Measurements from ENCODE around the gene SMC1A. TPM values are rescaled to one million over a fixed set of nuclear protein-coding genes. Genes with fewer than 3 reads are reported as not detected.
"Not testable (repeated sequence)": the region's sequence is repeated elsewhere in the genome, so short reads cannot be mapped to it uniquely, and the experiment has no call there.

Gene SMC1A
- total RNA-seq (10 to 100 TPM; 59.1 to 70.4 TPM), polyA plus RNA-seq (10 to 100 TPM; 17.1 to 80.5 TPM)

DNA sequence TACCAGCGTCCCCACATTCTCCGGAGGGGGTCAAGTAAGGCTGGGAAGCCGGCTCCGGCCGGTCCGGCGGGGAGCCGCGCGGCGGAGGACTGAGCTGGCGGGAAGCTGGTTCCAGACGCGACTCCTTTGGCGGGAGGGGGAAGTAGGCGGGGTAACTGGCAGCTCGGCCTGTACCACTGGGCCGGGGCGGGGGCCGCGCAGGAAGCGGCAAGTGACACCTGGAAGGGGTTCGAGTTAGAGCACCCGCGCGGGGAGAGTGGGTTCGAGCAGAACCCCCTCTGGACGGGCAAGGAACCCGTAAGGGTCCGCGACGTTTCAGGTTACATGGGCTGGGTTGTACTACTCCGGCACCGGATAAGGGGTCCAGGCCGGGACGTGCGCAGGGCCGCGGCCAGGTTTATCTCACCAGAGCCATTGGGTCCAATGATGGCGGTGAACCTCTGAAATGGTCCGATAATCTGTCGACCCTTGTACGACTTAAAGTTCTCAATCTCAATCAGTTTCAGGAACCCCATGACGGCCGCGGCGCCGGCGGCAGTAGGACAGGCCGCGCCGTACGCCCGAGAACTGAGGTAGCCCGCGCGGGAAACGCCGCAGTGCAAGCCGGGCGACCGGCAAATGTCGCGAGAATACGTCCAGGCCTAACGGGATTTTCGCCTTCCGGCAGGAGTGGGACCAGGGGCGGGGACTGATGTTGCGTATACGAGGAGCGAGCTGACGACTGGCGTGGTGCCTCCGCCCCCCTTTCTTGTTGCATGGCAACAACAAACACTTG lies at the start of gene SMC1A:
SMC1A (minus strand) TSS at position 569 of the 775 bp plus-strand sequence; CDS start at position 515, 54 bp downstream.
- H3K4me1 ChIP-seq (ENCODE audit: insufficient read depth, low read length), result peaks cover 27% of the 10 kb centered on the region
- Mint-ChIP-seq H3K36me3 (peaks cover 0 to 9% of the 10 kb centered on the region in 2 donors), H3K9me3 (no peaks in the 10 kb centered on the region), H3K4me1 (peaks cover 21 to 45% (median 32%) of the 10 kb centered on the region in 4 donors), H3K27me3 (no peaks in the 10 kb centered on the region), H3K27ac (peak within 1 kb of the TSS; percentile 92 to 100 (median 99)), H3K4me3 (peak within 1 kb of the TSS; percentile 86 to 98 (median 94))
- no peaks in the 10 kb centered on the region for H3K9me3 ChIP-seq (ENCODE audit: control insufficient read depth in 1 of 2, low read length in 2 of 2)
- POLR2A ChIA-PET (ENCODE audit: partially characterized antibody), result interaction anchor here (0.5 to 2.4 kb wide), 19 partner anchors 9 to 1578 kb away, joined by 3 to 24 read pairs (median 4); partner anchors contain the start of genes APEX2, HSD17B10, KDM5C and PHF8
- intact Hi-C loops (cut with micrococcal nuclease), result loop anchor here (1.0 to 10.0 kb wide), 6 partner anchors 12 to 761 kb away; partner anchors contain the start of genes FAM120C, HSD17B10, KDM5C and PHF8
- peak within 1 kb of the TSS; percentile 68 to 76 for H3K4me3 ChIP-seq (ENCODE audit: low read length in 2 of 2)
- DNase-seq, result peak; percentile 98 to 100 (median 99)
- CTCF ChIA-PET (ENCODE audit: partially characterized antibody), result interaction anchor here (0.8 to 2.1 kb wide), 7 partner anchors 11 to 427 kb away, joined by 3 to 6 read pairs (median 5); no protein-coding TSS in a partner anchor
- H3K27me3 ChIP-seq (ENCODE audit: insufficient read depth, low read length), result no peaks in the 10 kb centered on the region
- no peaks in the 10 kb centered on the region for H3K36me3 ChIP-seq (ENCODE audit: insufficient read depth, low read length)
- peak within 1 kb of the TSS; percentile 90 for H3K27ac ChIP-seq (ENCODE audit: low read depth, low read length)

DNA sequence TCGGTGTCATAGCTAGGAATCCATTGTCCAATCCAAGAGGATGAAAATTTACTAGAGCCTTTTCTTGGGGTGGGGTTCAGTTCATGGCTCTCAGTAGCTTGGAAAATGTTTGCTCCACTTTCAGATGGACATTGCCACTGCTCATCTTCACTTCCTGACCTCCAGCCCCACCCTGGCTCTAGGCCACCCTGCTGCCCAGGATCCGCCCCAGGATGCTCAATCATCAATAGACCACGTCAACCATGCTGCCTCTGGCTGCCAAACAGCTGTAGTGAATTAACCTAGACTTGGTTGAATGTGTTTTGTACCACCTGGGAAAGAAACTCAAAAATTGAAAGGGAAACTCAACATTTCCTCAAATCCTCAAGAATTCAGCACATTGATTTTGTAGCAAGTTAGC lies 48.9 kb upstream of the SMC1A start:
- H3K4me1 Mint-ChIP-seq, result no peaks in the 10 kb centered on the region
- intact Hi-C loops (cut with micrococcal nuclease), result no loop called here
- CTCF ChIA-PET (ENCODE audit: partially characterized antibody), result no interaction called here
- H3K27ac Mint-ChIP-seq, result no peak overlapping the region
- H3K4me3 ChIP-seq (ENCODE audit: low read length in 2 of 2), result no peak overlapping the region
- H3K27ac ChIP-seq (ENCODE audit: low read depth, low read length), result no peak overlapping the region
- POLR2A ChIA-PET (ENCODE audit: partially characterized antibody), result interaction anchor here (0.6 kb wide), 1 partner anchor 258 kb away, joined by 3 read pairs; no protein-coding TSS in a partner anchor
- H3K27me3 Mint-ChIP-seq, result peaks cover 3 to 9% of the 10 kb centered on the region in 2 donors
- H3K9me3 Mint-ChIP-seq, result no peaks in the 10 kb centered on the region
- H3K27me3 ChIP-seq (ENCODE audit: insufficient read depth, low read length), result no peaks in the 10 kb centered on the region
- H3K4me3 Mint-ChIP-seq, result no peak overlapping the region
- H3K4me1 ChIP-seq (ENCODE audit: insufficient read depth, low read length), result no peaks in the 10 kb centered on the region
- no peaks in the 10 kb centered on the region for H3K36me3 ChIP-seq (ENCODE audit: insufficient read depth, low read length)
- no peak for DNase-seq
- H3K36me3 Mint-ChIP-seq, result no peaks in the 10 kb centered on the region
- H3K9me3 ChIP-seq (ENCODE audit: control insufficient read depth in 1 of 2, low read length in 2 of 2), result no peaks in the 10 kb centered on the region

DNA sequence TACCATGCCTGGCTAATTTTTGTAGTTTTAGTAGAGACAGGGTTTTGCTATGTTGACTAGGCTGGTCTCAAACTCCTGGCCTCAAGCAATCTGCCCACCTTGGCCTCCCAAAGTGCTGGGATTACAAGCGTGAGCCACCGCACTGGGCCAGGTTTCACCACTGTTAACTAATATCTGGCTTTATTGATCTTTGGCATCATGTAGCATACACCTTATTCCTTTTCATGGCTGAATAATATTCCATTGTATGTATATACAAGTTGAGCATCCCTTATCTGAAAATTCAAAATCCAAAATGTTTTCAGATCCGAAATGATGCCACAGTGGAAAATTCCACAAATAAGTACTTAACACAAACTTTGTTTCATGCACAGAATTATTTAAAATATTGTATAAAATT lies 46.2 kb upstream of the SMC1A start:
- POLR2A ChIA-PET (ENCODE audit: partially characterized antibody); H3K9me3 ChIP-seq (ENCODE audit: control insufficient read depth in 1 of 2, low read length in 2 of 2); H3K4me1 ChIP-seq (ENCODE audit: insufficient read depth, low read length); H3K27ac ChIP-seq (ENCODE audit: low read depth, low read length); H3K27ac Mint-ChIP-seq; H3K27me3 Mint-ChIP-seq; DNase-seq; H3K4me1 Mint-ChIP-seq; intact Hi-C loops (cut with micrococcal nuclease); H3K4me3 ChIP-seq (ENCODE audit: low read length in 2 of 2); H3K27me3 ChIP-seq (ENCODE audit: insufficient read depth, low read length); CTCF ChIA-PET (ENCODE audit: partially characterized antibody); H3K36me3 Mint-ChIP-seq; H3K9me3 Mint-ChIP-seq; H3K4me3 Mint-ChIP-seq; H3K36me3 ChIP-seq (ENCODE audit: insufficient read depth, low read length): not testable (repeated sequence)

DNA sequence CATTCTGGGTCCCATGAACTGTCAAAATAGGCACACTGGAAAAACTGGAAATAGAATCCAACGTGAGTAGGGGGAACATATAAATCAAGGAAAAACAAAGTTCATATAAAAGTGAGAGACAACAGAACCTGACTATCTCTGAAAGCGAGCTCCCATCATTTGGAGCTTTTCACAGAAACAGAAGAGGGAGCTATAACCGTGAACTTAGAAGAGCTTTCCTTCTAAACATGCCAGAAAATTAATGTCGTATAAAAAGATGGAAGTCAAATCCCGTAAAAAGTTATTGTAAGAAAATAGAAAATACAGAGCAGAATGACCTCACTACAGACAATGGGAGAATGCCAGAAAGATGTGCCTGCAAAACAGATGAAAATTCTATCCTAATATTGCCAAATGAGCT lies 35.6 kb upstream of the SMC1A start:
- no peaks in the 10 kb centered on the region for H3K27me3 ChIP-seq (ENCODE audit: insufficient read depth, low read length)
- H3K4me1 ChIP-seq (ENCODE audit: insufficient read depth, low read length), result no peaks in the 10 kb centered on the region
- H3K36me3 ChIP-seq (ENCODE audit: insufficient read depth, low read length), result no peaks in the 10 kb centered on the region
- DNase-seq, result no peak
- intact Hi-C loops (cut with micrococcal nuclease), result no loop called here
- H3K27ac Mint-ChIP-seq, result peak overlapping the region in 1 of 7 donors; percentile 29
- no peaks in the 10 kb centered on the region for H3K36me3 Mint-ChIP-seq
- no peaks in the 10 kb centered on the region for H3K4me1 Mint-ChIP-seq
- H3K9me3 Mint-ChIP-seq, result no peaks in the 10 kb centered on the region
- CTCF ChIA-PET (ENCODE audit: partially characterized antibody), result no interaction called here
- H3K27ac ChIP-seq (ENCODE audit: low read depth, low read length), result no peak overlapping the region
- H3K4me3 ChIP-seq (ENCODE audit: low read length in 2 of 2), result no peak overlapping the region
- no peaks in the 10 kb centered on the region for H3K27me3 Mint-ChIP-seq
- H3K9me3 ChIP-seq (ENCODE audit: control insufficient read depth in 1 of 2, low read length in 2 of 2), result no peaks in the 10 kb centered on the region
- POLR2A ChIA-PET (ENCODE audit: partially characterized antibody), result no interaction called here
- no peak overlapping the region for H3K4me3 Mint-ChIP-seq

DNA sequence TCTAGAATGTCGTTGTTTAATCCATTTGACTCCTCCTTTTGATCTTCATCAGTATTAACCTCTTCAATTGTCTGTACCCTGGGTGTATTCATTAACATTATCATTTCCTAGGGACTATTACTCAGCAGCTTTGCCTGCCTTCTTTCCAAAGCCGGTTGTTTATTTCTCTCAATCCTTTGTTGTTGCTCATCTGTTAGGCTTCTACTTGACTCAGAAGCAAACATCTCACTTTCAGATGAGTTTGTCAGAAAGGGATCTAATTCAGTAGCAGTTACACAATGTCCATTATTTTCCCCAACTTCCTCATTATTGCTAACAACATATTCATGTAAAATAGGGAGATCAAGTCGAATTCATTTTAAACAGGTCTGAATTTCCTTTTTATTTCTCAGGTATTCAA lies 33.8 kb upstream of the SMC1A start:
- no peak overlapping the region for H3K27ac Mint-ChIP-seq
- Histone ChIP-seq H3K27me3 (ENCODE audit: insufficient read depth, low read length) (no peaks in the 10 kb centered on the region), H3K4me3 (ENCODE audit: low read length in 2 of 2) (no peak overlapping the region), H3K36me3 (ENCODE audit: insufficient read depth, low read length) (no peaks in the 10 kb centered on the region), H3K27ac (ENCODE audit: low read depth, low read length) (no peak overlapping the region), H3K4me1 (ENCODE audit: insufficient read depth, low read length) (no peaks in the 10 kb centered on the region), H3K9me3 (ENCODE audit: control insufficient read depth in 1 of 2, low read length in 2 of 2) (no peaks in the 10 kb centered on the region)
- CTCF ChIA-PET (ENCODE audit: partially characterized antibody), result no interaction called here
- H3K36me3 Mint-ChIP-seq, result no peaks in the 10 kb centered on the region
- H3K27me3 Mint-ChIP-seq, result no peaks in the 10 kb centered on the region
- no peak for DNase-seq
- intact Hi-C loops (cut with micrococcal nuclease), result no loop called here
- H3K9me3 Mint-ChIP-seq, result no peaks in the 10 kb centered on the region
- no peak overlapping the region for H3K4me3 Mint-ChIP-seq
- POLR2A ChIA-PET (ENCODE audit: partially characterized antibody), result no interaction called here
- no peaks in the 10 kb centered on the region for H3K4me1 Mint-ChIP-seq

DNA sequence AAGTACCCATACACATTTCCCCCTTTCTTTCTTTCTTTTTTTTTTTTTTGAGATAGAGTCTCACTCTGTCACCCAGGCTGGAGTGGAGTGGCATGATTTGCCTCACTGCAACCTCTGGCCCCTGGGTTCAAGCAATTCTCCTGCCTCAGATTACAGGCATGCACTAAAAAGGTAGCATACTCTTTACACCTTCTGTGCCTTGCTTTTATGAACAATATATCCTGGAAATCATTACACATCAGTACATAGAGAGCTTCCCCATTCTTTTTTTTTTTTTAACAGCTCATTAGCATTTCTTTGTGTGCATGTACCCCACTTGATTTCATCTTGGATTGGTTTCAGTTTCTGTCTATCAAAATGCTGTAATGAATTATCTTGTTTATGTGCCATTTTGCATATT lies 30.4 kb upstream of the SMC1A start:
- Histone ChIP-seq H3K4me3 (ENCODE audit: low read length in 2 of 2) (no peak overlapping the region), H3K27me3 (ENCODE audit: insufficient read depth, low read length) (no peaks in the 10 kb centered on the region), H3K27ac (ENCODE audit: low read depth, low read length) (no peak overlapping the region), H3K36me3 (ENCODE audit: insufficient read depth, low read length) (no peaks in the 10 kb centered on the region), H3K9me3 (ENCODE audit: control insufficient read depth in 1 of 2, low read length in 2 of 2) (no peaks in the 10 kb centered on the region), H3K4me1 (ENCODE audit: insufficient read depth, low read length) (no peaks in the 10 kb centered on the region)
- ChIA-PET POLR2A (ENCODE audit: partially characterized antibody) (no interaction called here), CTCF (ENCODE audit: partially characterized antibody) (no interaction called here)
- Mint-ChIP-seq H3K27me3 (no peaks in the 10 kb centered on the region), H3K4me1 (no peaks in the 10 kb centered on the region), H3K27ac (no peak overlapping the region), H3K9me3 (no peaks in the 10 kb centered on the region), H3K36me3 (no peaks in the 10 kb centered on the region), H3K4me3 (no peak overlapping the region)
- intact Hi-C loops (cut with micrococcal nuclease), result no loop called here
- no peak for DNase-seq

DNA sequence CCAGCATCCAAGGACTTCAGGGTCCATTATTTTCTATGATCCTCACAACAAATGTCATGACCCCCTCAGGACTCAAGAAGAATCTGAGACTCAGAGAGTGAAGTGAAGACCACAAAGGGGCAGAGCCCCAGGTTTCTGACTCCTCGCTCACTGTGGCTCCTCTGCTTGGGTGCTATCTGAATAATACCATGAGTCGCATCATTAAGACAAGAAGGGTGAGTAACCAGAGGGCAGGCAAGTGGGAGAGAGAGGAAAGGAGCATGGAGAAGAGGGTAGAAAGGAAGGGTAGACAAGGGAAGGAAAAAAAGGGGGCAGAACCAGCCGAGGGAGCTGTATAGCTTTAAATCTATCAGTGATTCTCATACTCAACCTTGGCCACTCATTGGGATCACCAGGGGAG lies 27.2 kb upstream of the SMC1A start:
- CTCF ChIA-PET (ENCODE audit: partially characterized antibody), result interaction anchor here (1.5 kb wide), 1 partner anchor 13 kb away, joined by 3 read pairs; no protein-coding TSS in a partner anchor

More for the DNA sequence above, 27.2 kb upstream of the SMC1A start:
- Mint-ChIP-seq H3K27ac (peak overlapping the region in 1 of 7 donors; percentile 37), H3K9me3 (no peaks in the 10 kb centered on the region), H3K36me3 (no peaks in the 10 kb centered on the region), H3K4me1 (no peaks in the 10 kb centered on the region), H3K27me3 (no peaks in the 10 kb centered on the region), H3K4me3 (no peak overlapping the region)
- no peaks in the 10 kb centered on the region for H3K9me3 ChIP-seq (ENCODE audit: control insufficient read depth in 1 of 2, low read length in 2 of 2)
- H3K36me3 ChIP-seq (ENCODE audit: insufficient read depth, low read length), result no peaks in the 10 kb centered on the region
- H3K27me3 ChIP-seq (ENCODE audit: insufficient read depth, low read length), result no peaks in the 10 kb centered on the region
- H3K4me3 ChIP-seq (ENCODE audit: low read length in 2 of 2), result no peak overlapping the region
- POLR2A ChIA-PET (ENCODE audit: partially characterized antibody), result no interaction called here
- H3K4me1 ChIP-seq (ENCODE audit: insufficient read depth, low read length), result no peaks in the 10 kb centered on the region
- intact Hi-C loops (cut with micrococcal nuclease), result no loop called here
- DNase-seq, result no peak
- H3K27ac ChIP-seq (ENCODE audit: low read depth, low read length), result no peak overlapping the region

All from CD4-positive, alpha-beta memory T cell (primary cell).